Panc1 (cell line): ENCODE data around the gene CLSTN3. TPM values are rescaled to one million over a fixed set of nuclear protein-coding genes. Genes with fewer than 3 reads are reported as not detected.

Experiments
- ATAC-seq: fragments of 200-7000 bp; cut with Tn5 transposase; 2 replicates; pipeline ENCODE4 v1.9.1; 2020; ENCODE audit warnings: mild to moderate bottlenecking, moderate library complexity
- BruUV-seq: library from RNA; stranded (reverse); fragments of 400-500 nt; replicated peaks from 2 replicates; lab custom pipeline; 2021; lab: Mats Ljungman, UMichigan
- CTCF ChIA-PET: fragments of 300-600 bp; sonication (Branson Sonifier 250); formaldehyde crosslinking; loops from one replicate; lab custom pipeline; 2022; ENCODE audit warnings: antibody characterized with exemption; lab: Charles Lee
- POLR2A ChIA-PET: fragments of 300-600 bp; sonication (Branson Sonifier 250); formaldehyde crosslinking; loops from one replicate; lab custom pipeline; 2022; ENCODE audit warnings: antibody characterized with exemption; lab: Charles Lee
- DNase-seq: peaks from one replicate; pipeline ENCODE4 v3.0.0-alpha.2; 2010; ENCODE audit warnings: low read depth, low spot score
- H3K27ac ChIP-seq: 2 replicates; pipeline ENCODE4 v1.5.1; 2011; ENCODE audit warnings: mild to moderate bottlenecking, low read length, inconsistent platforms
- H3K27me3 ChIP-seq: fragments of 200-500 bp; sonication (Bioruptor generic); 2 replicates; pipeline ENCODE4 v1.6.0; 2014; ENCODE audit warnings: low read length, inconsistent platforms; ENCODE audit not compliant: control insufficient read depth, insufficient read depth
- H3K36me3 ChIP-seq: fragments of 200-500 bp; sonication (Bioruptor generic); 2 replicates; pipeline ENCODE4 v1.5.1; 2014; ENCODE audit warnings: inconsistent platforms, mild to moderate bottlenecking, low read length, moderate library complexity; ENCODE audit not compliant: control insufficient read depth, insufficient read depth
- H3K4me1 ChIP-seq: 2 replicates; pipeline ENCODE4 v1.5.1; 2011; ENCODE audit warnings: inconsistent platforms, mild to moderate bottlenecking, low read length, moderate library complexity; ENCODE audit not compliant: control insufficient read depth, insufficient read depth
- H3K4me3 ChIP-seq, 2 experiments: 2 replicates each; pipeline ENCODE4 v1.5.1; 2011 to 2012; ENCODE audit warnings: low read depth in 2 of 2, low read length in 2 of 2, mild to moderate bottlenecking in 2 of 2, inconsistent platforms in 1 of 2, moderate library complexity in 1 of 2
- H3K9me3 ChIP-seq: fragments of 200-500 bp; sonication (Bioruptor generic); 2 replicates; pipeline ENCODE4 v1.5.1; 2014; ENCODE audit warnings: low read depth, mild to moderate bottlenecking, inconsistent platforms, low read length, moderate library complexity; ENCODE audit not compliant: control insufficient read depth, insufficient read depth
- CTCF ChIP-seq: fragments of 450-650 bp; IDR thresholded peaks from 2 replicates; pipeline ENCODE4 v1.5.1; 2017; ENCODE audit warnings: mild to moderate bottlenecking
- POLR2AphosphoS5 ChIP-seq: IDR thresholded peaks from 2 replicates; pipeline ENCODE4 v1.6.1; 2012; ENCODE audit warnings: mild to moderate bottlenecking, low read depth, low read length, moderate library complexity
- SIN3A ChIP-seq: IDR thresholded peaks from 2 replicates; pipeline ENCODE4 v1.6.1; 2012; ENCODE audit warnings: low read depth, mild to moderate bottlenecking, low read length, moderate library complexity, borderline replicate concordance; ENCODE audit not compliant: insufficient read depth
- TCF7L2 ChIP-seq: IDR thresholded peaks from 2 replicates; pipeline ENCODE4 v1.6.1; 2011; ENCODE audit warnings: mild to moderate bottlenecking, low read depth, low read length, inconsistent platforms
- in situ Hi-C: cut with HindIII; loops from 2 replicates; pipeline ENCODE4 v1.10.0; 2016; ENCODE audit warnings: low sequenced_read_pairs, low pct_unique_long_range_greater_than_20kb
- intact Hi-C: fragments of 100-400 bp; cut with micrococcal nuclease; formaldehyde crosslinking; loops from one replicate; pipeline ENCODE4 v1.10.0; 2022; ENCODE audit not compliant: unreplicated experiment
- total RNA-seq: library from RNA; stranded (reverse); gene quantifications from one replicate; pipeline ENCODE4 v1.2.1, GENCODE V29; 2021; ENCODE audit not compliant: unreplicated experiment
- TF ChIP-seq, protein P1 (sequence below), 2 experiments: IDR thresholded peaks; 2 replicates each; pipeline ENCODE4 v1.6.1; 2011 to 2012; ENCODE audit warnings: low read depth in 2 of 2, control low read depth in 1 of 2, low read length in 1 of 2, mild to moderate bottlenecking in 1 of 2, moderate library complexity in 1 of 2; ENCODE audit not compliant: insufficient read depth in 1 of 2

CLSTN3 gene
- total RNA-seq, 1 experiment from 2014 or later, result 5.9 TPM

GRCh38 chr12:7150841-7151240 is 20.7 kb downstream of the CLSTN3 start:
- intact Hi-C loops, result no loop called here
- ChIA-PET CTCF (no interaction called here), POLR2A (no interaction called here)
- ATAC-seq, result no peak
- no peaks in the 10 kb centered on the region for H3K27me3 ChIP-seq
- TF ChIP-seq, protein P1, sequence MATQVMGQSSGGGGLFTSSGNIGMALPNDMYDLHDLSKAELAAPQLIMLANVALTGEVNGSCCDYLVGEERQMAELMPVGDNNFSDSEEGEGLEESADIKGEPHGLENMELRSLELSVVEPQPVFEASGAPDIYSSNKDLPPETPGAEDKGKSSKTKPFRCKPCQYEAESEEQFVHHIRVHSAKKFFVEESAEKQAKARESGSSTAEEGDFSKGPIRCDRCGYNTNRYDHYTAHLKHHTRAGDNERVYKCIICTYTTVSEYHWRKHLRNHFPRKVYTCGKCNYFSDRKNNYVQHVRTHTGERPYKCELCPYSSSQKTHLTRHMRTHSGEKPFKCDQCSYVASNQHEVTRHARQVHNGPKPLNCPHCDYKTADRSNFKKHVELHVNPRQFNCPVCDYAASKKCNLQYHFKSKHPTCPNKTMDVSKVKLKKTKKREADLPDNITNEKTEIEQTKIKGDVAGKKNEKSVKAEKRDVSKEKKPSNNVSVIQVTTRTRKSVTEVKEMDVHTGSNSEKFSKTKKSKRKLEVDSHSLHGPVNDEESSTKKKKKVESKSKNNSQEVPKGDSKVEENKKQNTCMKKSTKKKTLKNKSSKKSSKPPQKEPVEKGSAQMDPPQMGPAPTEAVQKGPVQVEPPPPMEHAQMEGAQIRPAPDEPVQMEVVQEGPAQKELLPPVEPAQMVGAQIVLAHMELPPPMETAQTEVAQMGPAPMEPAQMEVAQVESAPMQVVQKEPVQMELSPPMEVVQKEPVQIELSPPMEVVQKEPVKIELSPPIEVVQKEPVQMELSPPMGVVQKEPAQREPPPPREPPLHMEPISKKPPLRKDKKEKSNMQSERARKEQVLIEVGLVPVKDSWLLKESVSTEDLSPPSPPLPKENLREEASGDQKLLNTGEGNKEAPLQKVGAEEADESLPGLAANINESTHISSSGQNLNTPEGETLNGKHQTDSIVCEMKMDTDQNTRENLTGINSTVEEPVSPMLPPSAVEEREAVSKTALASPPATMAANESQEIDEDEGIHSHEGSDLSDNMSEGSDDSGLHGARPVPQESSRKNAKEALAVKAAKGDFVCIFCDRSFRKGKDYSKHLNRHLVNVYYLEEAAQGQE (IDR thresholded peaks at IDR 0.05; ENCODE audit: insufficient read depth in 1 of 2, low read depth in 2 of 2, low read length in 1 of 2), result no peak
- TF ChIP-seq SIN3A (no peak), POLR2AphosphoS5 (no peak), CTCF (no peak)
- in situ Hi-C loops, result no loop called here
- BruUV-seq, result no TSS peak
- no peaks in the 10 kb centered on the region for H3K9me3 ChIP-seq
- no peaks in the 10 kb centered on the region for H3K4me1 ChIP-seq
- no peak for DNase-seq
- H3K27ac ChIP-seq, result no peak overlapping the region
- no peak overlapping the region for H3K4me3 ChIP-seq
- H3K36me3 ChIP-seq, result no peaks in the 10 kb centered on the region

DNA sequence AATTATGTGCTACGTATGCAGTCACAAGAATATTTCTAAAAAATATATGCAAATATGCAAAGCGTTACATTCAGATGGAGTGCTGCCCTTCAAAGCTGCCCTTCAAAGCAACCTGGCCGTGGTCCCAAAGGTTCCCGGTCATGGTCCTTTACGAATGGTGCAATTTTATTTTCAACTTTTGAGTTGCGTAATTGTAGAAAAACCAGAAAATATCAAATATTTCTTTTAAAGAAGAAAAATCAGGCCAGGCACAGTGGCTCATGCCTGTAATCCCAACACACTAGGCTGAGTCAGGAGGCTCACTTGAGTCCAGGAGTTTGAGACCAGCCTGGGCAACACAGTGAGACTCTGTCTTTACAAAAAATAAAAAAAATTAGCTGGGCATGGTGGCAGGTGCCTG is 21.4 kb downstream of the CLSTN3 start:
- Histone ChIP-seq H3K9me3 (no peaks in the 10 kb centered on the region), H3K4me3 (no peak overlapping the region), H3K27me3 (no peaks in the 10 kb centered on the region), H3K27ac (no peak overlapping the region), H3K36me3 (no peaks in the 10 kb centered on the region), H3K4me1 (no peaks in the 10 kb centered on the region)
- DNase-seq, result no peak
- ATAC-seq, result no peak
- CTCF ChIA-PET, result no interaction called here
- intact Hi-C loops, result no loop called here
- POLR2A ChIA-PET, result no interaction called here
- BruUV-seq, result no TSS peak
- in situ Hi-C loops, result no loop called here
- TF ChIP-seq, protein P1 (IDR thresholded peaks at IDR 0.05; ENCODE audit: insufficient read depth in 1 of 2, low read depth in 2 of 2, low read length in 1 of 2), result no peak
- TF ChIP-seq POLR2AphosphoS5, result no peak
- no peak for TF ChIP-seq SIN3A
- TF ChIP-seq TCF7L2, result no peak
- TF ChIP-seq CTCF, result no peak
